IMR-90 (cell line): ENCODE results near the gene NBEA. TPM values are rescaled to one million over a fixed set of nuclear protein-coding genes. Genes with fewer than 3 reads are reported as not detected.

ENCODE experiments used
- ATAC-seq: fragments of 200-7000 bp; cut with Tn5 transposase; 2 replicates; pipeline ENCODE4 v1.9.1; 2020; ENCODE audit warnings: low read depth, mild to moderate bottlenecking, moderate library complexity
- BruUV-seq: library from RNA; stranded (reverse); fragments of 400-500 nt; replicated peaks from 2 replicates; lab custom pipeline; 2021; lab: Mats Ljungman, UMichigan
- CTCF ChIA-PET: fragments of 300-600 bp; formaldehyde crosslinking; extraction: SDS; loops from one replicate; lab custom pipeline; 2021; ENCODE audit warnings: antibody characterized with exemption; lab: Yijun Ruan, JAX
- POLR2A ChIA-PET: fragments of 300-600 bp; sonication (Branson Sonifier 250); formaldehyde crosslinking; loops from one replicate; lab custom pipeline; 2022; ENCODE audit warnings: antibody characterized with exemption; ENCODE audit not compliant: unreplicated experiment; lab: Charles Lee
- DNase-seq: peaks from one replicate; pipeline ENCODE4 v3.0.0; 2013
- H2AFZ ChIP-seq: replicated peaks from 2 replicates; pipeline ENCODE3; 2013; ENCODE audit warnings: low read length, mild to moderate bottlenecking; ENCODE audit not compliant: poor library complexity
- H2AK5ac ChIP-seq: 2 replicates; pipeline ENCODE4 v1.6.1; 2013; ENCODE audit warnings: low read depth, low read length, inconsistent platforms
- H2AK9ac ChIP-seq: replicated peaks from 2 replicates; pipeline ENCODE3; 2013; ENCODE audit warnings: mild to moderate bottlenecking, low read depth, low read length, moderate library complexity; ENCODE audit not compliant: poor library complexity
- H2BK120ac ChIP-seq: 2 replicates; pipeline ENCODE4 v1.6.1; 2013; ENCODE audit warnings: low read depth, low read length, inconsistent platforms
- H2BK15ac ChIP-seq: 3 replicates; pipeline ENCODE4 v1.6.1; 2013; ENCODE audit warnings: low read depth, low read length, inconsistent platforms
- H2BK20ac ChIP-seq: 2 replicates; pipeline ENCODE4 v1.6.1; 2013; ENCODE audit warnings: low read depth, mild to moderate bottlenecking, inconsistent platforms, low read length, moderate library complexity
- H2BK5ac ChIP-seq: 2 replicates; pipeline ENCODE4 v1.6.1; 2013; ENCODE audit warnings: mild to moderate bottlenecking, low read depth, low read length, inconsistent platforms; ENCODE audit not compliant: poor library complexity, severe bottlenecking
- H3K14ac ChIP-seq: replicated peaks from 2 replicates; pipeline ENCODE4 v1.6.1; 2013; ENCODE audit warnings: low read depth, low read length, inconsistent platforms
- H3K18ac ChIP-seq: 2 replicates; pipeline ENCODE4 v1.6.1; 2013; ENCODE audit warnings: low read depth, low read length, control low read depth
- H3K23ac ChIP-seq: 2 replicates; pipeline ENCODE4 v1.6.1; 2013; ENCODE audit warnings: low read depth, low read length, inconsistent platforms
- H3K27ac ChIP-seq: 2 replicates; pipeline ENCODE4 v1.5.1; 2013; ENCODE audit warnings: mild to moderate bottlenecking, control low read depth, low read length; ENCODE audit not compliant: insufficient read depth
- H3K27me3 ChIP-seq: 2 replicates; pipeline ENCODE4 v1.6.1; 2013; ENCODE audit warnings: low read length; ENCODE audit not compliant: control insufficient read depth, insufficient read depth
- H3K36me3 ChIP-seq: 2 replicates; pipeline ENCODE4 v1.6.1; 2013; ENCODE audit warnings: low read length, mixed read lengths; ENCODE audit not compliant: control insufficient read depth, insufficient read depth
- H3K4ac ChIP-seq: 2 replicates; pipeline ENCODE4 v1.6.1; 2013; ENCODE audit warnings: low read depth, low read length, inconsistent platforms
- H3K4me1 ChIP-seq: 2 replicates; pipeline ENCODE4 v1.6.1; 2013; ENCODE audit warnings: low read length, mixed read lengths; ENCODE audit not compliant: control insufficient read depth, insufficient read depth
- H3K4me2 ChIP-seq: 2 replicates; pipeline ENCODE4 v1.6.1; 2013; ENCODE audit warnings: low read depth, mild to moderate bottlenecking, control low read depth, low read length, moderate library complexity
- H3K4me3 ChIP-seq: 2 replicates; pipeline ENCODE4 v1.5.1; 2013; ENCODE audit warnings: low read depth, mild to moderate bottlenecking, control low read depth, low read length, moderate library complexity; ENCODE audit not compliant: insufficient read depth
- H3K56ac ChIP-seq: 2 replicates; pipeline ENCODE4 v1.6.1; 2013; ENCODE audit warnings: low read length, inconsistent platforms; ENCODE audit not compliant: insufficient read depth; ENCODE audit errors: extremely low read depth
- H3K79me1 ChIP-seq, 2 experiments: 2 replicates each; pipeline ENCODE4 v1.6.1; 2013; ENCODE audit warnings: low read length in 2 of 2, inconsistent platforms in 1 of 2, low read depth in 1 of 2
- H3K9ac ChIP-seq: 2 replicates; pipeline ENCODE4 v1.6.1; 2013; ENCODE audit warnings: low read depth, low read length, control low read depth
- H3K9me1 ChIP-seq: 2 replicates; pipeline ENCODE4 v1.6.1; 2013; ENCODE audit warnings: low read length, inconsistent platforms; ENCODE audit not compliant: insufficient read depth
- H3K9me3 ChIP-seq: 2 replicates; pipeline ENCODE4 v1.6.1; 2013; ENCODE audit warnings: low read length; ENCODE audit not compliant: control insufficient read depth, insufficient read depth
- H4K20me1 ChIP-seq: 2 replicates; pipeline ENCODE4 v1.6.1; 2013; ENCODE audit warnings: low read length, inconsistent platforms; ENCODE audit not compliant: insufficient read depth
- H4K5ac ChIP-seq: 2 replicates; pipeline ENCODE4 v1.6.1; 2013; ENCODE audit warnings: mild to moderate bottlenecking, low read depth, low read length, control low read depth
- H4K8ac ChIP-seq, 2 experiments: 2 replicates each; pipeline ENCODE4 v1.6.1; 2013; ENCODE audit warnings: low read depth in 2 of 2, low read length in 2 of 2, control low read depth in 1 of 2, inconsistent platforms in 1 of 2
- H4K91ac ChIP-seq: 2 replicates; pipeline ENCODE4 v1.6.1; 2013; ENCODE audit warnings: low read depth, low read length, inconsistent platforms; ENCODE audit not compliant: insufficient read depth
- BHLHE40 ChIP-seq: fragments of 150-350 bp; IDR thresholded peaks from 2 replicates; pipeline ENCODE4 v1.6.1; 2016; ENCODE audit warnings: mild to moderate bottlenecking, low read depth, low read length
- CEBPB ChIP-seq: IDR thresholded peaks from 2 replicates; pipeline ENCODE4 v1.6.1; 2012; ENCODE audit warnings: low read depth, low read length, improper control_type of control experiment
- CHD1 ChIP-seq: IDR thresholded peaks from 2 replicates; pipeline ENCODE4 v1.6.1; 2012; ENCODE audit warnings: low read depth, low read length, improper control_type of control experiment
- CTCF ChIP-seq: conservative IDR thresholded peaks from 2 replicates; pipeline ENCODE4 v1.5.1; 2012; ENCODE audit warnings: mild to moderate bottlenecking, low read depth, low read length, improper control_type of control experiment
- FOS ChIP-seq: fragments of 150-350 bp; IDR thresholded peaks from 2 replicates; pipeline ENCODE4 v1.6.1; 2016; ENCODE audit warnings: low read depth, low read length
- MAFK ChIP-seq: IDR thresholded peaks from 2 replicates; pipeline ENCODE4 v1.6.1; 2012; ENCODE audit warnings: low read depth, low read length, improper control_type of control experiment
- MAZ ChIP-seq: IDR thresholded peaks from 2 replicates; pipeline ENCODE4 v1.6.1; 2012; ENCODE audit warnings: low read depth, mild to moderate bottlenecking, low read length, improper control_type of control experiment, moderate library complexity, borderline replicate concordance
- MXI1 ChIP-seq: IDR thresholded peaks from 2 replicates; pipeline ENCODE4 v1.6.1; 2012; ENCODE audit warnings: low read depth, mild to moderate bottlenecking, low read length, moderate library complexity, borderline replicate concordance
- NFE2L2 ChIP-seq: fragments of 150-350 bp; IDR thresholded peaks from 2 replicates; pipeline ENCODE4 v1.6.1; 2016; ENCODE audit warnings: low read depth, mild to moderate bottlenecking, low read length
- POLR2A ChIP-seq: IDR thresholded peaks from 2 replicates; pipeline ENCODE4 v1.6.1; 2012; ENCODE audit warnings: mild to moderate bottlenecking, low read depth, low read length
- RAD21 ChIP-seq: IDR thresholded peaks from 2 replicates; pipeline ENCODE4 v1.6.1; 2012; ENCODE audit warnings: low read length, improper control_type of control experiment
- RCOR1 ChIP-seq: IDR thresholded peaks from 2 replicates; pipeline ENCODE4 v1.6.1; 2012; ENCODE audit warnings: mild to moderate bottlenecking, low read length, improper control_type of control experiment; ENCODE audit not compliant: insufficient replicate concordance
- RFX5 ChIP-seq: IDR thresholded peaks from 2 replicates; pipeline ENCODE4 v1.8.0; 2012; ENCODE audit warnings: low read depth, mild to moderate bottlenecking, low read length, moderate library complexity
- SMC3 ChIP-seq: fragments of 150-350 bp; IDR thresholded peaks from 2 replicates; pipeline ENCODE4 v1.6.1; 2016; ENCODE audit warnings: low read depth, mild to moderate bottlenecking, antibody characterized with exemption, low read length, moderate library complexity
- USF2 ChIP-seq: fragments of 150-350 bp; IDR thresholded peaks from 2 replicates; pipeline ENCODE4 v1.6.1; 2017; ENCODE audit warnings: mild to moderate bottlenecking, antibody characterized with exemption, low read length, low read depth
- WGBS, 2 experiments: methylation state at CpG; one replicate each; pipeline versions ENCODE4 v1.1.5 to v1.1.7; 2013; ENCODE audit warnings: missing lambda C conversion rate in 2 of 2; ENCODE audit not compliant: insufficient read length in 1 of 2; ENCODE audit errors: extremely low coverage in 2 of 2; 5-methylcytosine and 5-hydroxymethylcytosine counted together
- dilution Hi-C: fragments of 300-500 bp; cut with HindIII; formaldehyde crosslinking; loops from one replicate; pipeline ENCODE4 v1.14.3; 2018; ENCODE audit warnings: low sequenced_read_pairs; ENCODE audit not compliant: unreplicated experiment
- in situ Hi-C: fragments of 300-500 bp; cut with MboI; formaldehyde crosslinking; loops from 3 replicates; pipeline ENCODE4 v1.14.3; 2019; ENCODE audit warnings: low sequenced_read_pairs, inconsistent platforms, mixed read lengths
- intact Hi-C: fragments of 100-400 bp; cut with micrococcal nuclease; formaldehyde crosslinking; loops from 2 replicates; pipeline ENCODE4 v1.10.0; 2022
- polyA plus RNA-seq, 3 experiments: library from polyadenylated mRNA; depleted of rRNA; stranded (reverse); fragments of >200 nt; gene quantifications; 2 replicates each; pipeline ENCODE4 v1.2.3, GENCODE V29; 2012; ENCODE audit warnings: low replicate concordance in 1 of 3
- total RNA-seq: library from RNA; depleted of rRNA; stranded (reverse); fragments of >200 nt; gene quantifications from 2 replicates; pipeline ENCODE4 v1.2.3, GENCODE V29; 2012
- TF ChIP-seq, protein P1 (sequence below): fragments of 150-350 bp; IDR thresholded peaks from 2 replicates; pipeline ENCODE4 v1.6.1; 2016; ENCODE audit warnings: low read depth, mild to moderate bottlenecking, low read length, moderate library complexity, borderline replicate concordance

Gene NBEA
- total and polyA plus RNA-seq, 2 of the 4 experiments (the other 2 are of a cell fraction) = 0.82 to 2.2 TPM

- H3K4me3 ChIP-seq = no peak overlapping the region
- no peaks in the 10 kb centered on the region for H4K20me1 ChIP-seq
- dilution Hi-C loops (no loop called here), intact Hi-C loops (no loop called here), in situ Hi-C loops (no loop called here)
- H2BK120ac ChIP-seq = no peak overlapping the region
- H3K9ac ChIP-seq = no peak overlapping the region
- no peak overlapping the region for H2AK5ac ChIP-seq
- H3K36me3 ChIP-seq = no peaks in the 10 kb centered on the region
- H3K27me3 ChIP-seq = no peaks in the 10 kb centered on the region
- no peak overlapping the region for H2BK5ac ChIP-seq
- no peak overlapping the region for H2BK15ac ChIP-seq
- H2AFZ ChIP-seq = no peak overlapping the region
- no peak overlapping the region for H3K27ac ChIP-seq
- no peaks in the 10 kb centered on the region for H3K4me1 ChIP-seq
- H3K79me1 ChIP-seq = no peaks in the 10 kb centered on the region
- ATAC-seq (no peak), DNase-seq (no peak)
- POLR2A ChIA-PET = no interaction called here
- no peak overlapping the region for H4K8ac ChIP-seq
- H2AK9ac ChIP-seq = no peak overlapping the region
- no peak overlapping the region for H4K91ac ChIP-seq
- H3K56ac ChIP-seq = no peak overlapping the region
- H2BK20ac ChIP-seq = no peak overlapping the region
- TF ChIP-seq RAD21 (no peak), SMC3 (no peak), MAFK (no peak), BHLHE40 (no peak), CTCF (no peak), MXI1 (no peak), RFX5 (no peak), CEBPB (no peak), NFE2L2 (no peak), MAZ (no peak), FOS (no peak), POLR2A (no peak), CHD1 (no peak), RCOR1 (no peak), USF2 (no peak)
- TF ChIP-seq, protein P1, sequence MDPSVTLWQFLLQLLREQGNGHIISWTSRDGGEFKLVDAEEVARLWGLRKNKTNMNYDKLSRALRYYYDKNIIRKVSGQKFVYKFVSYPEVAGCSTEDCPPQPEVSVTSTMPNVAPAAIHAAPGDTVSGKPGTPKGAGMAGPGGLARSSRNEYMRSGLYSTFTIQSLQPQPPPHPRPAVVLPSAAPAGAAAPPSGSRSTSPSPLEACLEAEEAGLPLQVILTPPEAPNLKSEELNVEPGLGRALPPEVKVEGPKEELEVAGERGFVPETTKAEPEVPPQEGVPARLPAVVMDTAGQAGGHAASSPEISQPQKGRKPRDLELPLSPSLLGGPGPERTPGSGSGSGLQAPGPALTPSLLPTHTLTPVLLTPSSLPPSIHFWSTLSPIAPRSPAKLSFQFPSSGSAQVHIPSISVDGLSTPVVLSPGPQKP = no peak
- no peaks in the 10 kb centered on the region for H3K9me1 ChIP-seq
- no peak overlapping the region for H3K14ac ChIP-seq
- H3K9me3 ChIP-seq = no peaks in the 10 kb centered on the region
- CTCF ChIA-PET = no interaction called here
- WGBS, 2 experiments = 78% methylated on average over 3 of the region's 4 CpGs; no CpG with 5 or more reads in 1 of the 2 experiments
- H3K23ac ChIP-seq = no peak overlapping the region
- no peak overlapping the region for H3K4ac ChIP-seq
- H4K5ac ChIP-seq = no peak overlapping the region
- no TSS peak for BruUV-seq
- H3K18ac ChIP-seq = no peak overlapping the region
- no peak overlapping the region for H3K4me2 ChIP-seq
Measured at GRCh38 chr13:35592457-35592856, 650.4 kb downstream of the NBEA start.
